Measurements from ENCODE around the gene NINL. TPM values are rescaled to one million over a fixed set of nuclear protein-coding genes. Genes with fewer than 3 reads are reported as not detected.

The NINL gene
- total RNA-seq, 2 donors from 2014 or later: 20.3 to 35.6 TPM

DNA sequence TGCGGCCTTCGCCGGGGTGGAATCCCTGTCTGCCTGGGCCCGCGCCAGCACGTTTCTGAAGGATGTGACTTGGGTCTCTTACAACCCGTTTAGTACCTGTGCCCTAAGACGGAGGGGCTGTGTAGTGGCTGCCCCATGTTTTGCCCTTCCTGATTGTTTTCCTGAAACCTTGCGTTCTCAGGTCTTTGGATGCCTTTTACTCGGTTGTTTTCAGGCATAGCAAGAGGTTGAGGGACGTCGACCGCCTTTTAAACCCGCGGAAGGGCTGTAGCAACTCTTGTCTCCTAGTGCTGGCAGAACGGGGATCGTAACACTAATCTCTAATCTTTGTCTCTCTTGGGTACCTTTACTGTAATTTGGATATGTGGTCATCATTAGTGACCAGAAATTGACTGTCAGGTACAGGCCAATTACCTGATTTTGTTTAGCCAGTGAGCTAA is 39.2 kb upstream of the NINL start:
- Histone ChIP-seq H3K4me3 (peak overlapping the region; percentile 98), H3K4me1 (ENCODE audit: control insufficient read depth in 1 of 2, low read depth in 2 of 2) (peaks cover 6 to 19% of the 10 kb centered on the region in 2 donors)
- no peak for TF ChIP-seq CTCF (IDR thresholded peaks at IDR 0.05)

DNA sequence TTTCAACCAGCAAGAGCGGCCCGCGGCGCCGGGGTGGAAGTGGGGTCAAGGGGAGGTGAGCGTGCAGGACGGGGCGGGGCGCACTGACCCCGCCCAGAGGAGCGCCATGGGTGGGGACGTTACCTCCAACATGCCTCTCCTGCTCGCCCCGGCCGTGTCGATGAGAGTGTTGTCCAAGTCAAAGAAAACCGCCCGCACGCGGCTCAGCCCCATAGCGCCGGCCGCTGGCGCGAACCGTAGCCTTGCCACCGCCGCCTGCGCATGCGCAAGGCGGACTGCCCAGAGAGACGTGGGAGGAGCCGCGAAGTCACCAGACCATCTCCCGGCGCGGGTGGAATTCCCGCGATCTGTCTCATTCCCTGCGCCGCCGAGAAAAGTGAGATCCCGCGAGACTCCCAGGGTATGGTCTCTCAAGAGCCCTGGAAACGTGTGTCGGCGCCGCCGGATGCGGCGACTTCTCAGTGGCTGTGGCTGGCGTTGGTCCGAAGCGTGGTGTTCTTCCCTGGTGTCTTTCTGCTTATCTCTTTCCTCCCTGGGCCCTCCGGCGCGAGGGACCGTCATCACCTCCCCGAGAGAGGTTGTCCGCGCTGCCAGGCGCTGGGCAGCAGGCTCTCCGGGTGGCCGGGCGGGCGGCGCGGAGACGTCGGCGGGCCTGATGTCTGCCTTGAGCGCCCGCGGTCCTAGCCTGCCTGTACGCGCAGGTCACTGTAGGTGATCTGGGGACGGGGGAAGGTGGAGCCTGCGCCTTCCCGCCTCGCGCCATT is 38.6 kb upstream of the NINL start, which contains the start of gene NANP:
TSS of gene NANP (minus strand) at position 279 of the 764 bp plus-strand sequence. CDS start at position 213, 66 bp downstream.
- DNase-seq (ENCODE audit: low spot score): peak; percentile 94
- Histone ChIP-seq H3K27me3 (replicated peaks; ENCODE audit: insufficient read depth) (no peaks in the 10 kb centered on the region), H3K4me3 (peak within 1 kb of the TSS; percentile 98), H3K27ac (peak within 1 kb of the TSS; percentile 95 to 96), H3K9me3 (no peaks in the 10 kb centered on the region), H3K4me1 (ENCODE audit: control insufficient read depth in 1 of 2, low read depth in 2 of 2) (peaks cover 6 to 19% of the 10 kb centered on the region in 2 donors), H3K36me3 (no peaks in the 10 kb centered on the region)
- no peak for TF ChIP-seq CTCF (IDR thresholded peaks at IDR 0.05)
- ATAC-seq (ENCODE audit: insufficient number of reproducible peaks, low FRiP score, low read depth): peak; percentile 98

More for the DNA sequence above, 39.2 kb upstream of the NINL start:
- H3K9me3 ChIP-seq: no peaks in the 10 kb centered on the region
- DNase-seq (ENCODE audit: low spot score) (peak; percentile 6), ATAC-seq (ENCODE audit: insufficient number of reproducible peaks, low FRiP score, low read depth) (no peak)
- H3K36me3 ChIP-seq: no peaks in the 10 kb centered on the region
- no peaks in the 10 kb centered on the region for H3K27me3 ChIP-seq (replicated peaks; ENCODE audit: insufficient read depth)
- H3K27ac ChIP-seq: peak overlapping the region; percentile 95 to 96

- Histone ChIP-seq H3K4me3 (peak overlapping the region; percentile 98), H3K27ac (peak overlapping the region; percentile 95 to 96), H3K27me3 (replicated peaks; ENCODE audit: insufficient read depth) (no peaks in the 10 kb centered on the region), H3K36me3 (no peaks in the 10 kb centered on the region), H3K4me1 (ENCODE audit: control insufficient read depth in 1 of 2, low read depth in 2 of 2) (peaks cover 6 to 19% of the 10 kb centered on the region in 2 donors), H3K9me3 (no peaks in the 10 kb centered on the region)
- DNase-seq (ENCODE audit: low spot score) (peak; percentile 3), ATAC-seq (ENCODE audit: insufficient number of reproducible peaks, low FRiP score, low read depth) (no peak)
- TF ChIP-seq CTCF (IDR thresholded peaks at IDR 0.05): no peak
Observed at GRCh38 chr20:25623225-25623735, 37.9 kb upstream of the NINL start.

GRCh38 chr20:25622450-25623224 is 37.3 kb upstream of the NINL start:
- peak overlapping the region; percentile 98 for H3K4me3 ChIP-seq
- no peaks in the 10 kb centered on the region for H3K9me3 ChIP-seq
- no peaks in the 10 kb centered on the region for H3K27me3 ChIP-seq (replicated peaks; ENCODE audit: insufficient read depth)
- no peaks in the 10 kb centered on the region for H3K36me3 ChIP-seq
- no peak for TF ChIP-seq CTCF (IDR thresholded peaks at IDR 0.05)
- ATAC-seq (ENCODE audit: insufficient number of reproducible peaks, low FRiP score, low read depth): no peak
- peaks cover 6 to 19% of the 10 kb centered on the region in 2 donors for H3K4me1 ChIP-seq (ENCODE audit: control insufficient read depth in 1 of 2, low read depth in 2 of 2)
- no peak for DNase-seq (ENCODE audit: low spot score)
- H3K27ac ChIP-seq: peak overlapping the region; percentile 95 to 96

GRCh38 chr20:25622049-25622448 is 36.7 kb upstream of the NINL start:
- ATAC-seq (ENCODE audit: insufficient number of reproducible peaks, low FRiP score, low read depth) (no peak), DNase-seq (ENCODE audit: low spot score) (no peak)
- no peak for TF ChIP-seq CTCF (IDR thresholded peaks at IDR 0.05)
- Histone ChIP-seq H3K27me3 (replicated peaks; ENCODE audit: insufficient read depth) (no peaks in the 10 kb centered on the region), H3K27ac (no peak overlapping the region), H3K36me3 (no peaks in the 10 kb centered on the region), H3K4me3 (no peak overlapping the region), H3K4me1 (ENCODE audit: control insufficient read depth in 1 of 2, low read depth in 2 of 2) (peaks cover 6 to 19% of the 10 kb centered on the region in 2 donors), H3K9me3 (no peaks in the 10 kb centered on the region)

Measured in thoracic aorta (tissue), 2 donors.